ENCODE data around the gene FMN1.
"Not testable (repeated sequence)": the region's sequence is repeated elsewhere in the genome, so short reads cannot be mapped to it uniquely, and the experiment has no call there.

FMN1 gene

GRCh38 chr15:32859996-32860395, 334.5 kb downstream of the FMN1 start:
- no peak for DNase-seq (ENCODE audit: low read depth, low spot score)

GRCh38 chr15:32859251-32859650, 335.3 kb downstream of the FMN1 start:
- DNase-seq (ENCODE audit: low read depth, low spot score) = no peak

DNA sequence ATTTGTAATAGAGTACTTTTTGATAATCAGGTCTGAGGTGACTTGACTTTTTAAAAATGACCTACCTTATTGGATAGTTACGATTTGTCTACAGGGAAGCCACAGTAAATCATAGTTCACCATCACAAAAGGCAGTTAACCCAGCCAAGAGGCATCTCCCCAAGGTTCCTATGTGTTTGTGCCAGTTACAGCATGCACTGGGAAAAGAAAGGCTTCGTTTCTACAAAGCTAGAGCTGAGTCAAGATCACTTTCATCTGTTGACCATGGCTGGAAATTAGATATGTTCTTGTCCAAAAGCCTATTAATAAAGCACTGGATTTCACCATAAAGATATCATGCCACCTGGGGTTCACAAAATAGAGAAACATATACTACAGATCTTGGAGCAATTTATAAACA, 336.8 kb downstream of the FMN1 start:
- DNase-seq (ENCODE audit: low read depth, low spot score) = no peak

DNA sequence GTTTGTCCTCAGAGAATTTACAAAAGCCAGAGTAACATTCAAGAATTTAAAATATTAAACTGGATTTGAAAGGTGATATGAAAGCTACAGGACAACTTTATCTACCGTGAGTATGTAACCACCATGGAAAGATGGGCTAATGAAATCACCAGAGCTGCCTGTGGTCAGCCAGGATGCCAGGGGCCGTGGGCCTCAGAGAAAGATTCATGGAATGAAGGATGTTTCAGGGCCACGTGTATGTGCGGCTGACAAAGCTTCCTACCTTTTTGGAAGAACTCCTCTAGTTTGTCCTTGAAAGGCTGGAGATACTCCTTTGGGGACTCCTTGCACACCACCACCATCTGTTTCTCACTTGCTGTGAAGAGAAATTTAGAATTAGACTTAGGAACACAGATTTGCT, 337.8 kb downstream of the FMN1 start:
- no peak for DNase-seq (ENCODE audit: low read depth, low spot score)

GRCh38 chr15:32855942-32856341, 338.6 kb downstream of the FMN1 start:
- DNase-seq (ENCODE audit: low read depth, low spot score) = no peak

DNA sequence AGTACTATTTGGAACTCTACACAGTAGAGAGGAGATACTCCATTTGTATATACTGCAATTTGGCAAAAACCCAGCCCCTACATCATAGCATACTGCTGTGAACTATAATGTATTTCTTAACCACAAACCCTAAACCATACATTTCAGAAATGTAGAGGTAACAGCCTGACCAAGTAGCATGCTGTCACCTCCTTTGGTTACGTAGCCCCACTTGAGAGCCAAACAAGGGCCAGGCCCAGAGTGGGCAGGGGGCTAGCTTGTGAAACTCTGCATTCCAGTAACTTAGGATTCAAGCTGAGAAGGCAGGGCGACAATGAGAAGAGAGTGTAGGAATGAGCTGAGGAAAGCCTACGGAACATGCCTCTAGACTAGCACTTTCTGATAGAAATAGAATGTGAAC, 340.9 kb downstream of the FMN1 start:
- DNase-seq (ENCODE audit: low read depth, low spot score) = no peak

GRCh38 chr15:32852771-32853170, 341.7 kb downstream of the FMN1 start:
- DNase-seq (ENCODE audit: low read depth, low spot score) = no peak

- DNase-seq (ENCODE audit: low read depth, low spot score) = no peak
Observed at GRCh38 chr15:32852017-32852416, 342.5 kb downstream of the FMN1 start.

DNA sequence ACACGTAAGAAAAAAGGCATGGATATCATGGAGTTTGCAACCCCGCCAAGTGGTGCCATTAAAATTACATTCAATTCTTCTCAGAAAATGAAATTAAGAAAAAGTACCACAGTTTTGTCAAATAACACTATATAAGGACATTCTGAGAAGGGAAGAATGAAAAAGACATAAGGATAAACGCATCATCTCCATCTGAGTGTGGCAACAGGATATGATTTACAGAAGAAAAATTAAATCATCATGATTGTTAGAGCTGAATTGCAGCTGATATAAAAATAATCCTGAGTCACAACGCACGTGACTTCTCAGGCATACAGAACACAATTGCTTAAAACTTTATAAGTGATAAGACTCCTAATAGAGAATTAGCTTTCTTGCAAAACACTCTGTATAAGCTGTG, 342.9 kb downstream of the FMN1 start:
- no peak for DNase-seq (ENCODE audit: low read depth, low spot score)

- DNase-seq (ENCODE audit: low read depth, low spot score) = no peak
Observed at GRCh38 chr15:32849769-32850668, 344.5 kb downstream of the FMN1 start.

- not testable (repeated sequence) for DNase-seq (ENCODE audit: low read depth, low spot score)
Observed at GRCh38 chr15:32846671-32847070, 347.8 kb downstream of the FMN1 start.

- no peak for DNase-seq (ENCODE audit: low read depth, low spot score)
Observed at GRCh38 chr15:32844118-32844711, 350.3 kb downstream of the FMN1 start.

DNA sequence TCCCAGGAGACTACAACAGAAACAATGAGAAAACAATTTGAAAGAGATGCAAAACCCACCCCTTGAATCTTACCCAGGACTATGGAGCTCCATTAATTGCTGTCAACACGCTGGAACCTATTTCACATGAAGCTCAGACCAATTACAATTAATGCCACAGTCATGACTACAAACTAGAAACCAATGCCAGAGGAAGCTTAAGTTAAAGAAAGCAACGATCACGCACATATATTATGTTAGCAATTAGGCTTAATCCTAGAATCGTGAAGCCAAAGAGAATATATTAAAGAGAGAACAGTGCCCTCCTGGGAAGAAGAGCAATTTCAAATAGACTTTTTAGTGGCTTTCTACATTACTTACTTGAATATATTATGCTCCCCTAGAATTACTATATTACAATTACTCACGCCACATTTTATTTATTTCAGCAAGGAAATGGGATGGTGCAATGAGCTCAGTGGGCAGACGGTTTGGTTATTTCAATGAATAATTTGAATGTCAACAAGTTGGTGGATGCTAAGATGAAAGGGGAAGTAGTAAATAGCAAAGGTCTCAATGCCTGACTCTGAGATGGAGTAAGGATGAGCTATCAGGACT, 351.2 kb downstream of the FMN1 start:
- no peak for DNase-seq (ENCODE audit: low read depth, low spot score)

- no peak for DNase-seq (ENCODE audit: low read depth, low spot score)
Observed at GRCh38 chr15:32842081-32842480, 352.4 kb downstream of the FMN1 start.

- no peak for DNase-seq (ENCODE audit: low read depth, low spot score)
Observed at GRCh38 chr15:32840507-32841245, 353.8 kb downstream of the FMN1 start.

- DNase-seq (ENCODE audit: low read depth, low spot score) = no peak
Observed at GRCh38 chr15:32838820-32839219, 355.7 kb downstream of the FMN1 start.

- DNase-seq (ENCODE audit: low read depth, low spot score) = no peak
Observed at GRCh38 chr15:32838338-32838737, 356.2 kb downstream of the FMN1 start.

- DNase-seq (ENCODE audit: low read depth, low spot score) = no peak
Observed at GRCh38 chr15:32837935-32838334, 356.6 kb downstream of the FMN1 start.

DNA sequence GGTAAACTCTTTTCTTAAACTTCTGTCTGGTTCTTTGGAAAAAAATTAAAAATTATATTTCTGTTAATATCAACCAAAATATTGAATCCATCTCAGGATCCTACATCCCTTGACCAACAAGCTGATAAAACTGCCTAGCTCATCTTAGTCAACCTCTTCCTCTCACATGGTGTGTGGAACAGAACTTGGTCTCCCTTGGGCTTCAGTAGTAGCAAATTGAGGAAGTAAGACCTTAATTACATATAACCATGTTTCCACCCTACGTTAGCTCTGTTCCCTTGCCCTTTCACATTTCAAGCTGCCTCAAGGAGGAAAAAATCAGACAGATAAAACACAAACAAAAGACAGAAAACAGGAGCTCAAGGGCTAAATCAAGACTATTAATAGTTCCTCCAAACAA, 360.4 kb downstream of the FMN1 start:
- no peak for DNase-seq (ENCODE audit: low read depth, low spot score)

- no peak for DNase-seq (ENCODE audit: low read depth, low spot score)
Observed at GRCh38 chr15:32833379-32833821, 361.1 kb downstream of the FMN1 start.

- DNase-seq (ENCODE audit: low read depth, low spot score) = no peak
Observed at GRCh38 chr15:32831485-32831884, 363.0 kb downstream of the FMN1 start.

GRCh38 chr15:32830241-32830640, 364.3 kb downstream of the FMN1 start:
- no peak for DNase-seq (ENCODE audit: low read depth, low spot score)

Data from activated naive CD8-positive, alpha-beta T cell treated with anti-CD3 and anti-CD28 coated beads, Interleukin-2, amount 50 U/mL, for 16 hours (primary cell).